ENCODE measurements around the gene AFG1L. TPM values are rescaled to one million over a fixed set of nuclear protein-coding genes. Genes with fewer than 3 reads are reported as not detected.
"Not testable (repeated sequence)": the region's sequence is repeated elsewhere in the genome, so short reads cannot be mapped to it uniquely, and the experiment has no call there.

Gene AFG1L
- total RNA-seq, 1 donor from 2014 or later: 3.7 TPM

DNA sequence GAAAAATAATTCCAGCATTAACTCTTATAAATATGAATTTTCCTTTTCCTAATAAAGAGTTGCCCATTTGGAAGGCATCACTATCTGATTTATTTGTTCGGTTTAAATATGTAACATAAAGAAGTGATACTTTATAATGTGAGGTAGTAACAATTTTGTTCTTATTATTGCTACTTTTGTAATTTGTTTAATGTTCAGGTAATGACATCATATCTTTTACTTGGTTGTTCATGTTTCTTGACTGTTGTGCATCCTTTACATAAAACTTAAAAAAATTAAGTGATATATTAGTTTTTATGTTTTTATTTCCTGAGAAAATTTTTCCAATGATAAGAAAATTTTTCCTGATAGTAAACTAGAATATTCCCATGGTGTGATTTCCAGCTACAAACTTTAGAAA lies 124.6 kb downstream of the AFG1L start:
- DNase-seq: no peak

- no peak for DNase-seq
These were observed 125.2 kb downstream of the AFG1L start for GRCh38 chr6:108419934-108420609.

GRCh38 chr6:108421366-108421765 lies 126.5 kb downstream of the AFG1L start:
- no peak for DNase-seq

- no peak for DNase-seq
These were observed 129.3 kb downstream of the AFG1L start for GRCh38 chr6:108423982-108424705.

DNA sequence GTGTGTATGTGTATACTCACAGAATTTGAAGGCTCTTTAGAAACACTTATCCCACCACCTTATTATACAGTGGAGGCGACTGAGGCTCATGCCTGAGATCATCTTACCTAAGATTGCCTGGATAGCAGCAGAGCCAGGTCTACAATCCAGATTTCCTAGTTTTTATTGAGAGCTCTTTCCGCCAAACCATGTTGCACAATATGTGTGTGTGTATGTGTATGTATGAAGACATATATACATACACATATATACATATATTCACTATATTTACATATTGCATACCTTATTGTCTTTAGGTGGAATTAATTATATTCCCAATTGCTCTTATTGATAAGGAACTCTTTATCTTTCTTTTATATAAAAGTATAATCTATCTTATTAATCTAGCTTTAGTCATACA lies 130.6 kb downstream of the AFG1L start:
- DNase-seq: no peak

GRCh38 chr6:108432143-108432542 lies 137.3 kb downstream of the AFG1L start:
- DNase-seq: no peak

DNA sequence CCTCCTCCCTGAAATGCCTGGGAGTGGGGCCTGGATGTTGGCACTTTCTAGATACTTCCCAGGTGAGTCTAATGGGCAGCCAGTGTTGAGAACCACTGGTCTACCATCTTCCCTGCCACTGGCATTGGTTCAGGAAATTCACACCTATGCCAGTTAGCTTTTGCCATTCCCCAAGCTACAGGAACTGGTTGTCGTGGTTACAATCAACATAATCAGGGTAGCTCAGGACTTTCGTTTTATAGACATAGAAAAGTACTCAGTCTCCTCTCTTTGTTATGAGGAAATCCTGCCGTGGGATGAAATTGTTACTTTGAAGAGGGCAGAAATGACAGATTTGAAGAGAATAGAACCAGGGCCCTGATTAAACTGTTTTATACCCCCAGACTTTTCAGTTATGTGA lies 137.9 kb downstream of the AFG1L start:
- DNase-seq: peak; percentile 81

GRCh38 chr6:108434222-108434621 lies 139.4 kb downstream of the AFG1L start:
- DNase-seq: no peak

GRCh38 chr6:108435391-108435790 lies 140.5 kb downstream of the AFG1L start:
- DNase-seq: no peak

DNA sequence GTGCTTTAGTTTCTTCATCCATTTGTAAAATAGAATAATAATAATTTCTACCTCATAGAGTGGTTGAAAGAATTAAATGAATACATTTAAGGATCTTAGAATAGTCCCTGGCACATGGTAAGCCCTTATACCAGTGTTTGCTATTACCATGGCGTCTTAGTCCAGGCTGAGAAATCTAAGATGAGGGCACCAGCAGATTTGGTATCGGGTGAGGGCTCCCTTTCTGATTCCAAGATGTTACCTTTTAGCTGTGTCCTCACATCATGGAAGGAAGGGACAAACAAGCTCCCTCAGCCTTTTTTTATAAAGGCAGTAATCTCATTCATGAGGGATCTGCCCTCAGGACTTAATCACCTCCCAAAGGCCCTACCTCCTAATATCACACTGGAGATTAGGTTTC lies 141.9 kb downstream of the AFG1L start:
- DNase-seq: no peak

- no peak for DNase-seq
These were observed 143.0 kb downstream of the AFG1L start for GRCh38 chr6:108437821-108438220.

DNA sequence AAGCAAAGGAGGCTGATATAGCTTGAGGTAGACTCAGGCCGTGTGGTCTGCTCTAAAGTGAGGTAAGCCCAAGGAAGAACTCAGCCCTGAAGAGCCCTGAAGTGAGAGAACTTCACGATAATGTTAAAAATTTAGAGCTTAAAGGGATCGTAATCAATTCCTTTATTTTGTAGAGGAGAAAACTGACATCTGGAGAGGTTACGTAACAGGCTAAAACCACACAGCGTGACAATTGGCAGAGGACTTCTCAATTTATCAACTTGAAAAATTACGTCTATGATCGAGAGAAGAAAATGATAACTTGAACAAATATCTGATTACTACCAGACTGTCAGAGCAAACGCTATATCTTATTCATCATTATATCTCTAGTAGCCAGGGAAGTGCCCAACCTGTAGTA lies 144.1 kb downstream of the AFG1L start:
- no peak for DNase-seq

- DNase-seq: no peak
These were observed 146.3 kb downstream of the AFG1L start for GRCh38 chr6:108441141-108441540.

- no peak for DNase-seq
These were observed 148.1 kb downstream of the AFG1L start for GRCh38 chr6:108442770-108443520.

DNA sequence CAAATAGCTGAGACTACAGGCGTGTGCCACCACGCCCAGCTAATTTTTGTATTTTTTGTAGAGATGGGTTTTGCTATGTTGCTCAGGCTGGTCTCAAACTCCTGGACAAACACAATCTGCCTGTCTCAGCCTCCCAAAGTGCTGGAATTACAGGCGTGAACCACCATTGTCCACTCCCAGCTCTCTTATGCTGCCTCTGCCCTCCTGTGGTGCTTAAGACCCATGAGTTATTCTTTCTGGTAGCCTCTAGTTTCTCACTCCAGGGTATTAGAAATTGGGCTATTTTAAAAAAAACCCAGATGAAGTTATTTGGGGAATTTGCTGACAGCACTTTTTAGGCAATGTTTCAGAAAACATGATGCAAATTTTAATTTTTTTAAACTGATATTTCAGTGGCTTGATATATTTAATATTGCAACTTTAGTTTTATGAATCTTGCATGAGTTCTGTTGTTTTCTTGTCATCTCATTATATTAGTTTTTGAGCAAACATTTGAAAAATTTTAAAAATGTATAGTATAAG lies 151.8 kb downstream of the AFG1L start:
- peak; percentile 50 for DNase-seq

DNA sequence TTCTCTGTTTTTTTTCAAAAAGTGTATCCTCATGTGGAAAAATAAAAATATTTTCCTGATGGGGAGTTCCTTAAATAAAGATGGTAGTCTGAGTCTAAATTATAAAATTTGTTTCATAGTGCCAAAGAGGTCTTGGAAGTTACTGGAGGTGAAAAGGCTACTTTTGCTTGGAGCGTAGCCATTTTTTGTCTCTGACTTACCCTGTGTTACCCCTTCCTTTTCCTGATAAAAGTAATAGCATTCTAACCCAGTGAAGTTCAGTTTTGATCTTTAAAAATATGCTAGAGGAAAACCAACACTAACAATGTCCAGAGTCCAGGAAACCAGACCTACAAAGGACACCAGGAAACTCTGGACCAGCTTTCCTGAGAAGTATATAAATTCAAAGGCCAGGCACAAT lies 153.6 kb downstream of the AFG1L start:
- DNase-seq: peak; percentile 56

DNA sequence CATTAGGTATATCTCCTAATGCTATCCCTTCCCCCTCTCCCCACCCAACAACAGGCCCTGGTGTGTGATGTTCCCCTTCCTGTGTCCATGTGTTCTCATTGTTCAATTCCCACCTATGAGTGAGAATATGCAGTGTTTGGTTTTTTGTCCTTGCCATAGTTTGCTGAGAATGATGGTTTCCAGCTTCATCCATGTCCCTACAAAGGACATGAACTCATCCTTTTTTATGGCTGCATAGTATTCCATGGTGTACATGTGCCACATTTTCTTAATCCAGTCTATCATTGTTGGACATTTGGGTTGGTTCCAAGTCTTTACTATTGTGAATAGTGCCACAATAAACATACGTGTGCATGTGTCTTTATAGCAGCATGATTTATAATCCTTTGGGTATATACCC lies 154.9 kb downstream of the AFG1L start:
- not testable (repeated sequence) for DNase-seq

- no peak for DNase-seq
These were observed 157.0 kb downstream of the AFG1L start for GRCh38 chr6:108451816-108452215.

GRCh38 chr6:108452711-108453195 lies 157.9 kb downstream of the AFG1L start:
- peak; percentile 91 for DNase-seq

GRCh38 chr6:108453601-108454185 lies 158.8 kb downstream of the AFG1L start:
- DNase-seq: peak; percentile 93

DNA sequence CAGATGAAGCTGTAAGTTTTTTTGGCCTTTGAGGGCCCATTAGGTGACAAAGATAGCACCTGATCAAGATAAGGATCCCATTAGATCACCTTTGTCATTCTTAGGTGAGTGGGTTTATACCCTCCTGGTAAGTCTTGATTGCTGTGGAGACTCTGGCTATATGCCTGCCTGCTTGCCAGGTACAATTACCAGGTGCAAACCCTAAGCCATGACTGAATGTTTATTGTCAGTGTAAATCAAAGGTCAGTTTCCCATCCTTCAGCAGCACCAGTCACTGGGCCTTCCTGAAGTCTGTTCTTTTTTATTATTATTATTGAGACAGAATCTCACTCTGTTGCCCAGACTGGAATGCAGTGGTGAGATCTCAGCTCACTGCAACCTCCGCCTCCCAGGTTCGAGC lies 159.5 kb downstream of the AFG1L start:
- no peak for DNase-seq

GRCh38 chr6:108455688-108456087 lies 160.8 kb downstream of the AFG1L start:
- no peak for DNase-seq

GRCh38 chr6:108463784-108464183 lies 168.9 kb downstream of the AFG1L start:
- DNase-seq: peak; percentile 79
